PC-3 (cell line): ENCODE measurements around the gene DOK3. TPM values are rescaled to one million over a fixed set of nuclear protein-coding genes. Genes with fewer than 3 reads are reported as not detected.

Experiments
- ATAC-seq: fragments of 200-7000 bp; cut with Tn5 transposase; 2 replicates; pipeline ENCODE4 v1.9.1; 2020; ENCODE audit warnings: mild to moderate bottlenecking, moderate library complexity
- BruUV-seq: library from RNA; stranded (reverse); fragments of 400-500 nt; replicated peaks from 2 replicates; lab custom pipeline; 2021; lab: Mats Ljungman, UMichigan
- CTCF ChIA-PET: fragments of 300-600 bp; sonication (Branson Sonifier 250); formaldehyde crosslinking; loops from one replicate; lab custom pipeline; 2022; ENCODE audit warnings: antibody characterized with exemption; lab: Charles Lee
- POLR2A ChIA-PET: fragments of 300-600 bp; sonication (Branson Sonifier 250); formaldehyde crosslinking; loops from one replicate; lab custom pipeline; 2022; ENCODE audit warnings: antibody characterized with exemption; ENCODE audit not compliant: unreplicated experiment; lab: Charles Lee
- DNase-seq: peaks from one replicate; pipeline ENCODE4 v3.0.0-alpha.2; 2015
- H2AFZ ChIP-seq: fragments of 300-600 bp; sonication (generic); 2 replicates; pipeline ENCODE4 v1.6.0; 2016; ENCODE audit warnings: antibody characterized with exemption, low read length
- H3F3A ChIP-seq: fragments of 300-600 bp; sonication (generic); one replicate; pipeline ENCODE4 v1.6.0; 2017; ENCODE audit warnings: antibody characterized with exemption, low read length, control low read depth, mild to moderate bottlenecking; ENCODE audit not compliant: unreplicated experiment
- H3K27ac ChIP-seq: fragments of 300-600 bp; sonication (generic); 2 replicates; pipeline ENCODE4 v1.5.1; 2016; ENCODE audit warnings: mild to moderate bottlenecking, low read length
- H3K27me3 ChIP-seq: fragments of 300-600 bp; sonication (generic); 2 replicates; pipeline ENCODE4 v1.6.1; 2016; ENCODE audit warnings: low read length, mixed read lengths
- H3K36me3 ChIP-seq: fragments of 300-600 bp; sonication (generic); 2 replicates; pipeline ENCODE4 v1.6.1; 2016; ENCODE audit warnings: low read depth, mixed run types, low read length, mixed read lengths
- H3K4me1 ChIP-seq: fragments of 300-600 bp; sonication (generic); 2 replicates; pipeline ENCODE4 v1.5.1; 2016; ENCODE audit warnings: low read length; ENCODE audit not compliant: insufficient read depth
- H3K4me2 ChIP-seq: fragments of 300-600 bp; sonication (generic); 2 replicates; pipeline ENCODE4 v1.6.0; 2016; ENCODE audit warnings: low read length
- H3K4me3 ChIP-seq: fragments of 300-600 bp; sonication (generic); 2 replicates; pipeline ENCODE4 v1.5.1; 2016; ENCODE audit warnings: mild to moderate bottlenecking, low read length, mixed read lengths
- H3K79me2 ChIP-seq: fragments of 300-600 bp; sonication (generic); 2 replicates; pipeline ENCODE4 v1.6.1; 2017; ENCODE audit warnings: low read length, mixed read lengths
- H3K9ac ChIP-seq: fragments of 300-600 bp; sonication (generic); 2 replicates; pipeline ENCODE4 v1.6.0; 2016; ENCODE audit warnings: mild to moderate bottlenecking, low read length
- H3K9me2 ChIP-seq: fragments of 300-600 bp; sonication (generic); replicated peaks from 2 replicates; pipeline ENCODE4 v1.6.1; 2016; ENCODE audit warnings: mixed run types, low read length, mixed read lengths
- H3K9me3 ChIP-seq: fragments of 300-600 bp; sonication (generic); 2 replicates; pipeline ENCODE4 v1.6.1; 2016; ENCODE audit warnings: low read length, mixed read lengths
- H4K20me1 ChIP-seq: fragments of 300-600 bp; sonication (generic); 2 replicates; pipeline ENCODE4 v1.6.1; 2016; ENCODE audit warnings: low read length, mixed read lengths
- CTCF ChIP-seq: fragments of 300-600 bp; sonication (generic); conservative IDR thresholded peaks from 2 replicates; pipeline ENCODE4 v1.5.1; 2017; ENCODE audit warnings: antibody characterized with exemption, low read depth, mild to moderate bottlenecking, low read length
- EZH2 ChIP-seq: fragments of 300-600 bp; sonication (generic); IDR thresholded peaks from one replicate; pipeline ENCODE4 v1.6.1; 2017; ENCODE audit warnings: antibody characterized with exemption, mild to moderate bottlenecking, low read length; ENCODE audit not compliant: unreplicated experiment
- EZH2phosphoT487 ChIP-seq: fragments of 300-600 bp; sonication (generic); IDR thresholded peaks from 2 replicates; pipeline ENCODE4 v1.6.1; 2018; ENCODE audit warnings: mild to moderate bottlenecking, antibody characterized with exemption, low read length, borderline replicate concordance
- intact Hi-C: fragments of 100-400 bp; cut with micrococcal nuclease; formaldehyde crosslinking; loops from 2 replicates; pipeline ENCODE4 v1.9.0; 2023
- total RNA-seq: library from RNA; depleted of rRNA; stranded (reverse); fragments of >200 nt; gene quantifications from 2 replicates; pipeline ENCODE4 v1.2.3, GENCODE V29; 2014

Gene DOK3
- total RNA-seq, 1 experiment from 2014 or later = 6.2 TPM

- POLR2A ChIA-PET = no interaction called here
- TF ChIP-seq CTCF (no peak), EZH2phosphoT487 (no peak), EZH2 (no peak)
- ATAC-seq = no peak
- no peak overlapping the region for H2AFZ ChIP-seq
- no peaks in the 10 kb centered on the region for H4K20me1 ChIP-seq
- no peaks in the 10 kb centered on the region for H3K9me2 ChIP-seq
- no TSS peak for BruUV-seq
- H3F3A ChIP-seq = no peaks in the 10 kb centered on the region
- no peak overlapping the region for H3K9ac ChIP-seq
- intact Hi-C loops = no loop called here
- H3K4me3 ChIP-seq = no peak overlapping the region
- no peaks in the 10 kb centered on the region for H3K27me3 ChIP-seq
- CTCF ChIA-PET = no interaction called here
- no peak overlapping the region for H3K4me2 ChIP-seq
- no peak overlapping the region for H3K27ac ChIP-seq
- no peak for DNase-seq
- peaks cover 13% of the 10 kb centered on the region for H3K79me2 ChIP-seq
- peaks cover 2% of the 10 kb centered on the region; the same call in 1 of the 2 replicates for H3K4me1 ChIP-seq
- H3K36me3 ChIP-seq = peaks cover 22% of the 10 kb centered on the region
- H3K9me3 ChIP-seq = no peaks in the 10 kb centered on the region
Measured at GRCh38 chr5:177509991-177510566, 453 bp upstream of the DOK3 start.

- ATAC-seq (no peak), DNase-seq (no peak)
- Histone ChIP-seq H3K27ac (no peak overlapping the region), H3K9me2 (no peaks in the 10 kb centered on the region), H3K4me2 (no peak overlapping the region), H3K4me3 (no peak overlapping the region), H3K27me3 (no peaks in the 10 kb centered on the region), H4K20me1 (no peaks in the 10 kb centered on the region), H3K36me3 (peaks cover 12% of the 10 kb centered on the region; the same call in 1 of the 2 replicates), H2AFZ (no peak overlapping the region), H3F3A (no peaks in the 10 kb centered on the region), H3K9ac (no peak overlapping the region), H3K79me2 (0 out of 2 replicates have a peak, but pooled peaks cover under 1% of the 10 kb centered on the region), H3K9me3 (no peaks in the 10 kb centered on the region), H3K4me1 (no peaks in the 10 kb centered on the region)
- TF ChIP-seq CTCF (no peak), EZH2phosphoT487 (no peak), EZH2 (no peak)
- no TSS peak for BruUV-seq
- POLR2A ChIA-PET = no interaction called here
- intact Hi-C loops = no loop called here
- CTCF ChIA-PET = no interaction called here
Measured at GRCh38 chr5:177508837-177509236, 789 bp downstream of the DOK3 start.

- BruUV-seq = no TSS peak
- Histone ChIP-seq H3K79me2 (no peaks in the 10 kb centered on the region), H3K36me3 (peaks cover 12% of the 10 kb centered on the region; the same call in 1 of the 2 replicates), H3K9me3 (no peaks in the 10 kb centered on the region), H3K27me3 (no peaks in the 10 kb centered on the region), H3F3A (no peaks in the 10 kb centered on the region), H3K4me1 (no peaks in the 10 kb centered on the region), H2AFZ (no peak overlapping the region), H3K9me2 (no peaks in the 10 kb centered on the region), H4K20me1 (no peaks in the 10 kb centered on the region), H3K27ac (no peak overlapping the region), H3K4me2 (no peak overlapping the region), H3K4me3 (no peak overlapping the region), H3K9ac (no peak overlapping the region)
- ATAC-seq (no peak), DNase-seq (no peak)
- CTCF ChIA-PET = no interaction called here
- TF ChIP-seq CTCF (no peak), EZH2 (no peak), EZH2phosphoT487 (no peak)
- POLR2A ChIA-PET = no interaction called here
- intact Hi-C loops = no loop called here
Measured at GRCh38 chr5:177508221-177508611, 1.4 kb downstream of the DOK3 start.
